ENCODE measurements around the gene ZFP36L2.

ZFP36L2 gene

GRCh38 chr2:43228756-43229659 is 2.6 kb upstream of the ZFP36L2 start:
- Histone ChIP-seq H3K14ac (ENCODE audit: low read length in 2 of 2) (no peak overlapping the region), H3K23ac (ENCODE audit: low read length in 2 of 2) (no peak overlapping the region), H2BK120ac (ENCODE audit: low read depth, low read length) (no peak overlapping the region), H3K4me2 (ENCODE audit: low read length, poor library complexity, severe bottlenecking) (no peak overlapping the region), H3K4me1 (ENCODE audit: control insufficient read depth, insufficient read depth, low read depth, low read length) (peaks cover 12% of the 10 kb centered on the region), H3K36me3 (ENCODE audit: control insufficient read depth in 1 of 2, insufficient read depth in 2 of 2, low read depth in 1 of 2, low read length in 2 of 2) (peaks cover 20 to 21% of the 10 kb centered on the region in 2 experiments), H2AFZ (ENCODE audit: low read depth, low read length) (no peak overlapping the region), H3K4me3 (ENCODE audit: insufficient read depth in 1 of 2, low read depth in 1 of 2, low read length in 2 of 2) (peak overlapping the region in 1 of 2 experiments; percentile 89), H2AK5ac (ENCODE audit: low read length, severe bottlenecking) (peak overlapping the region; percentile 32), H2BK12ac (ENCODE audit: low read length in 2 of 2) (peak overlapping the region in 1 of 2 experiments; percentile 83), H3K4ac (ENCODE audit: low read depth in 1 of 2, low read length in 2 of 2) (peak overlapping the region in 1 of 2 experiments; percentile 78), H2BK15ac (ENCODE audit: low read depth, poor library complexity, severe bottlenecking) (no peak overlapping the region), H3K9me3 (ENCODE audit: control insufficient read depth, low read length) (no peaks in the 10 kb centered on the region), H4K8ac (ENCODE audit: low read length) (no peak overlapping the region), H3K27ac (ENCODE audit: low read length, poor library complexity, severe bottlenecking) (peak overlapping the region; percentile 65), H3K9ac (ENCODE audit: low read length) (peak overlapping the region; percentile 96), H3K27me3 (ENCODE audit: control insufficient read depth in 1 of 2, insufficient read depth in 1 of 2, low read length in 2 of 2) (no peaks in the 10 kb centered on the region), H4K91ac (ENCODE audit: low read length) (no peak overlapping the region), H3K18ac (ENCODE audit: low read depth in 1 of 2, low read length in 2 of 2) (no peak overlapping the region), H2BK5ac (ENCODE audit: low read depth, low read length, poor library complexity, severe bottlenecking) (no peak overlapping the region), H3K79me1 (replicated peaks; ENCODE audit: low read length, poor library complexity, severe bottlenecking) (peaks cover 3% of the 10 kb centered on the region)
- WGBS: 51% methylated on average over 4 of the region's 6 CpGs
- peak; percentile 35 for DNase-seq

- H3K79me1 ChIP-seq (replicated peaks; ENCODE audit: low read length, poor library complexity, severe bottlenecking): peaks cover 3% of the 10 kb centered on the region
- peak overlapping the region; percentile 14 for H2AK5ac ChIP-seq (ENCODE audit: low read length, severe bottlenecking)
- no peaks in the 10 kb centered on the region for H3K27me3 ChIP-seq (ENCODE audit: control insufficient read depth in 1 of 2, insufficient read depth in 1 of 2, low read length in 2 of 2)
- H3K4ac ChIP-seq (ENCODE audit: low read depth in 1 of 2, low read length in 2 of 2): peak overlapping the region in 1 of 2 experiments; percentile 71
- H4K8ac ChIP-seq (ENCODE audit: low read length): peak overlapping the region; percentile 23
- peak overlapping the region; percentile 56 to 60 for H2BK12ac ChIP-seq (ENCODE audit: low read length in 2 of 2)
- H4K91ac ChIP-seq (ENCODE audit: low read length): peak overlapping the region; percentile 69
- H2BK120ac ChIP-seq (ENCODE audit: low read depth, low read length): no peak overlapping the region
- peak overlapping the region; percentile 71 to 76 for H3K18ac ChIP-seq (ENCODE audit: low read depth in 1 of 2, low read length in 2 of 2)
- no peak overlapping the region for H2AFZ ChIP-seq (ENCODE audit: low read depth, low read length)
- peak overlapping the region; percentile 65 for H3K27ac ChIP-seq (ENCODE audit: low read length, poor library complexity, severe bottlenecking)
- peak overlapping the region; percentile 96 for H3K9ac ChIP-seq (ENCODE audit: low read length)
- 67% methylated on average over 2 of the region's 2 CpGs for WGBS
- H2BK15ac ChIP-seq (ENCODE audit: low read depth, poor library complexity, severe bottlenecking): peak overlapping the region; percentile 80
- DNase-seq: peak; percentile 15
- peaks cover 12% of the 10 kb centered on the region for H3K4me1 ChIP-seq (ENCODE audit: control insufficient read depth, insufficient read depth, low read depth, low read length)
- H3K14ac ChIP-seq (ENCODE audit: low read length in 2 of 2): no peak overlapping the region
- peaks cover 21 to 28% of the 10 kb centered on the region in 2 experiments for H3K36me3 ChIP-seq (ENCODE audit: control insufficient read depth in 1 of 2, insufficient read depth in 2 of 2, low read depth in 1 of 2, low read length in 2 of 2)
- H3K4me3 ChIP-seq (ENCODE audit: insufficient read depth in 1 of 2, low read depth in 1 of 2, low read length in 2 of 2): peak overlapping the region in 1 of 2 experiments; percentile 89
- H3K9me3 ChIP-seq (ENCODE audit: control insufficient read depth, low read length): no peaks in the 10 kb centered on the region
- H3K23ac ChIP-seq (ENCODE audit: low read length in 2 of 2): no peak overlapping the region
- H3K4me2 ChIP-seq (ENCODE audit: low read length, poor library complexity, severe bottlenecking): no peak overlapping the region
- no peak overlapping the region for H2BK5ac ChIP-seq (ENCODE audit: low read depth, low read length, poor library complexity, severe bottlenecking)
Measured at GRCh38 chr2:43228321-43228751, 1.9 kb upstream of the ZFP36L2 start.

- H3K4me1 ChIP-seq (ENCODE audit: control insufficient read depth, insufficient read depth, low read depth, low read length): peaks cover 12% of the 10 kb centered on the region
- H2BK15ac ChIP-seq (ENCODE audit: low read depth, poor library complexity, severe bottlenecking): peak overlapping the region; percentile 98
- WGBS: 8% methylated on average over 9 of the region's 10 CpGs
- H2BK120ac ChIP-seq (ENCODE audit: low read depth, low read length): peak overlapping the region; percentile 89
- peak overlapping the region; percentile 98 for H3K18ac ChIP-seq (ENCODE audit: low read depth in 1 of 2, low read length in 2 of 2)
- H3K4ac ChIP-seq (ENCODE audit: low read depth in 1 of 2, low read length in 2 of 2): peak overlapping the region; percentile 89 to 97
- peak overlapping the region; percentile 94 for H4K8ac ChIP-seq (ENCODE audit: low read length)
- peak overlapping the region in 1 of 2 experiments; percentile 97 for H3K14ac ChIP-seq (ENCODE audit: low read length in 2 of 2)
- peak overlapping the region; percentile 97 for H4K91ac ChIP-seq (ENCODE audit: low read length)
- H3K9me3 ChIP-seq (ENCODE audit: control insufficient read depth, low read length): no peaks in the 10 kb centered on the region
- peak overlapping the region; percentile 80 for H2AK5ac ChIP-seq (ENCODE audit: low read length, severe bottlenecking)
- peaks cover 21 to 32% of the 10 kb centered on the region in 2 experiments for H3K36me3 ChIP-seq (ENCODE audit: control insufficient read depth in 1 of 2, insufficient read depth in 2 of 2, low read depth in 1 of 2, low read length in 2 of 2)
- no peak overlapping the region for H2BK5ac ChIP-seq (ENCODE audit: low read depth, low read length, poor library complexity, severe bottlenecking)
- peak overlapping the region; percentile 77 to 89 for H3K4me3 ChIP-seq (ENCODE audit: insufficient read depth in 1 of 2, low read depth in 1 of 2, low read length in 2 of 2)
- H3K27me3 ChIP-seq (ENCODE audit: control insufficient read depth in 1 of 2, insufficient read depth in 1 of 2, low read length in 2 of 2): no peaks in the 10 kb centered on the region
- peak overlapping the region; percentile 26 to 69 for H2BK12ac ChIP-seq (ENCODE audit: low read length in 2 of 2)
- H2AFZ ChIP-seq (ENCODE audit: low read depth, low read length): no peak overlapping the region
- peak overlapping the region; percentile 6 for H3K27ac ChIP-seq (ENCODE audit: low read length, poor library complexity, severe bottlenecking)
- peak overlapping the region; percentile 96 for H3K4me2 ChIP-seq (ENCODE audit: low read length, poor library complexity, severe bottlenecking)
- DNase-seq: no peak
- H3K9ac ChIP-seq (ENCODE audit: low read length): peak overlapping the region; percentile 96
- H3K79me1 ChIP-seq (replicated peaks; ENCODE audit: low read length, poor library complexity, severe bottlenecking): peaks cover 3% of the 10 kb centered on the region
- no peak overlapping the region for H3K23ac ChIP-seq (ENCODE audit: low read length in 2 of 2)
Measured at GRCh38 chr2:43227830-43228281, 1.4 kb upstream of the ZFP36L2 start.
